HG03565 (cell line): ENCODE measurements around the gene CHCHD5.
"Not testable (repeated sequence)": the region's sequence is repeated elsewhere in the genome, so short reads cannot be mapped to it uniquely, and the experiment has no call there.

Source experiments
- ATAC-seq: cut with Tn5 transposase; IDR thresholded peaks from one replicate; pipeline ENCODE4 v1.9.1; 2021; ENCODE audit warnings: mild to moderate bottlenecking, moderate library complexity; ENCODE audit not compliant: unreplicated experiment

Gene CHCHD5

DNA sequence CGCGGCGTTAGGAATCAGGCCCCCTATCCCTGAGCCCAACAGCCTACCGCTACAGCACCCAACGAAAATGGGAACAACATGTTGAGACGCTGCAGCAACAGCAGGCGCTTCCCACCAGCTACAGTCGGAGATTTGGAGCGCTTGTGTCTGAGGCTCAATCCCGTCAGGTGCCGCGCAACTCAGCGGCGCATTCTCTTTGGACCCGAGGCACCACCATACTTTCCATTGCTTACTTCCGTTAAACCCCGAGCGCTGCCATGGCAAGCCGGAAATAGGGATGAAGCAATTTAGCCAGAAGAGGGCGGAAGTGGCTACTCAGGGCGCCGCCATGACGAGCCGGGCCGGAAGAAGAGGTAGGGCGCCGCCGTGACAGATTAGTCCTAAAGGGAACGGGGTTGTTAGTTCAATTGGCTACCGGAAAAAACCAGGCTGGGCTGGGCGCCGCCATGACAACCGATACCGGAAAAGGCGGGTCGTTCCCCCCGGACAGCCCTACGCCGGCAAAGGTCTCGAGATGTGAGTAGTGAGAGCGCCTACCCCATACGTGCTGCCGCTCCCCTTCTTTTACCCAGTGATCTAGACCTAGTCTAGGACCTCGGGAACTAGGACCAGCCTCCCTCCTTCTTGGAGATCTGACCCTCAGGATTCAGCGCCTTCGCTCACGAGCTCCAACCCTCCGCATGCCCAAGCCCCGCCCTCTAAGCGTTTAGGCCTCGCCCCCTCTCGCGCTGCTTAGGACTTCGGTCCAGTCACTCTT, at the start of gene CHCHD5:
TSS of gene CHCHD5 (plus strand) at position 476 of the 757 bp plus-strand sequence. CDS start at position 515, 39 bp downstream.
- ATAC-seq = peak; percentile 65

DNA sequence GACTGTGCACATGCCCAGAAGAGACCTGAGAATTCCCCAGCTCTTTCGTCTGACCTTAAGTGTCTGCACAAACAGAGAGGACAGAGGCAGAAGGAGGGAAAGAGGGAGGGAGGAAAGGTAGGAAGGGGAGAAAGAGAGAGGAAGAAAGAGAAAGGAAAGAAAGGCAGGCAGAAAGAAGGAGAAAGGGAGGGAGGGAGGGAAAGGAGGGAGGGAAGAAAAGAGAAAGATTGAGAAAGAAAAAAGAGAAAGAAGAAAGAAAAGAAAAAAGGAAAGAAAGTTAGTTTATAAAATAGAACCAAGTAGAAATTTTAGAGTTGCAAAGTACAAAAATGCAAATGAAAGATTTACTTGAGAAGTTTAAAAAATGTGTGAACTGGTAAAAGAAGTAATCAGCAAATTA, 49.6 kb upstream of the CHCHD5 start:
- no peak for ATAC-seq

GRCh38 chr2:112536665-112537064, 47.7 kb upstream of the CHCHD5 start:
- not testable (repeated sequence) for ATAC-seq

DNA sequence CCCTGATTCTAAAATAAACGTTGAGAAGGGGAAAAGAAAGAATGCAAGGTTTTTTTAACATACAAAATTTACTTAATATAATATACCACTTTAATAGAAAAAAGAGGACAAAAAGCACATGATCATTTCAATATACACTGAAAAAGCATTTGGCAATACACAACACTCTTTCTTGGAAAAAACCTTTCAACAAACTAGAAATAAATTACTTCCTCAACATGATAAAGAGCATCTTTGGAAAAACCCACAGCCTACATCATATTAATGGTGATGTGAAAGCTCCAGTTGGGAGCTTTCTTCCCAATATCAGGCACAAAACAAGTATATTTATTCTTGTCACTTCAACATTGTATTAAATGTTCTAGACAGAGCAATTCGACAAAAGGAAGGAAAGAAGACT, 45.1 kb upstream of the CHCHD5 start:
- no peak for ATAC-seq

DNA sequence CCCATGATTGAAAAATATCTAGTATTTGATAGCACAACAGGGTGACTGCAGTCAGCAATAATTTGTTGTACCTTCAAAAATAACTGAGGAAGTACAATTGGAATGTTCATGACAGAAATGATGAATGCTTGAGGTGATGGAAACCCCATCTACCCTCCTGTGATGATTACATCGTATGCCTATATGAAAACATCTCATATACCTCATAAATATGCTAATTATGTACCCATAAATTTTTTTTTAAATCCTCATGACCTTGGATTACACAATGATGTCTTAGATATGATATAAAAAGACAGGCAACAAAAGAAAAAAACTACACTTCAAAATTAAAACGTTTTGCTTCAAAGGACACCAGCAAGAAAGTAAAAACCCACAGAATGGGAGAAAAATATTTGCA, 43.5 kb upstream of the CHCHD5 start:
- no peak for ATAC-seq

GRCh38 chr2:112541315-112542122, 42.9 kb upstream of the CHCHD5 start:
- ATAC-seq = peak; percentile 36

DNA sequence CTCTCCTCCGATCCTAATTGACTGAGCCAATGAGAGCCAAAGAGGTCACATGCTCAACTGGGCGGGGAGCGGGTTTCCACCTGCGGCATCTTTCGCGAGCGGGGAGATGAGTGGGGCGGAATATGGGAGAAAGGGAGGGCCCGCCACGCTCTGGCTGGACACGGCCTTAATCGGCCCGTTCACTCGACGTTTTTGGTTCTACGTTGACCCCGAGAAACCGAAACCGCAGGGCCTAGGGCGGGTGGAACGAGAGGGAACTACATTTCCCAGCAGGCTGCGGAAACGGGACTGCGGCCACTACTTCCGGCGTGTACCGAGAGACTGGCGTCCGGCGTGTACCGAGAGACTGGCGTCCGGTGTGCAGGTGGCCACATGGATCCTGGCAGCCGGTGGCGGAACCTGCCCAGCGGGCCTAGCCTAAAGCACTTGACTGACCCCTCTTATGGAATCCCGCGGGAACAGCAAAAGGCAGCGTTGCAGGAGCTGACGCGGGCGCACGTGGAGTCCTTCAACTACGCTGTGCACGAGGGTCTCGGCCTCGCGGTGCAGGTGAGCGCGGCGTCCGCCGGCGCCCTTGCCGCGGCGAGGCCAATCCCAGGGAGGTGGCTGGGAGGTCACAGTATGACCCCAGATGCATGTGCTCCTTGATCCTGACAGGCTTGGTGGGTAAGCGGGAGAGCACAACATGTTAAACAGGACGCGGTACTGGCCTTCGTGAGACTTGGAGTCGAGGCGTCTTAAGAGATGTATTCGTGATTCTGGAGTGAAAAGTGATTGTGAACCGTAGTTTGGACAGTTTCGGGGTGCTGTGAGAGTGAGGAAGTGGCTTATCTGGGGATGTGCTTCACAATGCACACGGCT, 42.1 kb upstream of the CHCHD5 start, which contains the start of gene POLR1B:
TSS of gene POLR1B (plus strand) at position 343 of the 861 bp plus-strand sequence. CDS start at position 373, 30 bp downstream.
- ATAC-seq = peak; percentile 45

DNA sequence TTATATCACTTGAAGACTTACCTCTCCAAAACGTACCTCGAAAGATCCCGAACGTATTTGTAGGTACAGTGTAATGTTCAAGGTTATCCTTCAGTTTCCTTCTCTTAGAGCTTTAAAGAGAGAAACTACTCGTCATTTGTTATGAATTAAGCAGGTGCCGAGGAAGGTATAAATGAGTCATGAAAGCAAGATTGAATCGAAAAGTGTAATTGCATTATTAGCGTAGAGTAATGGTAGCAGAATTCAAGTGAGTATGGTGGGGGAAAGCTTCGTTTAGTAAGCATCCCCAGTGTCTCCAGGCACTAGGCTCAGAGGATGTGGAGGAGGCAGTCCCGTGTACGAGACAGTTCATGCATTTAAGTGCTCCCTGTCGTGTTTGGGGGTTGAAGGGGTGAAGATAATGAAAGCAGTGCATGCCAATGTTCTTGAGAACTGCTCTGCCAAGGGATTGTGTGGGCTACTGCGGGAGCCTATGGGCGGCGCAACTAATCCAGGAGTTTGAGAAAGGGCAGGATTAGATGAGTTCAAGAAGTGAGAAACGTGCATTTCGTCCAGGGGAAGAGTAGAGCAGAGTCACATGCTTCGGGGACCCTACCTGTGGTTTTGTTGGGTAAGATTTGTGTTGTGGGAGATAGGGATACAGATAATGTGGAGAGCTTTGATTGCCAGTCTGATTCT, 41.3 kb upstream of the CHCHD5 start:
- ATAC-seq = no peak

DNA sequence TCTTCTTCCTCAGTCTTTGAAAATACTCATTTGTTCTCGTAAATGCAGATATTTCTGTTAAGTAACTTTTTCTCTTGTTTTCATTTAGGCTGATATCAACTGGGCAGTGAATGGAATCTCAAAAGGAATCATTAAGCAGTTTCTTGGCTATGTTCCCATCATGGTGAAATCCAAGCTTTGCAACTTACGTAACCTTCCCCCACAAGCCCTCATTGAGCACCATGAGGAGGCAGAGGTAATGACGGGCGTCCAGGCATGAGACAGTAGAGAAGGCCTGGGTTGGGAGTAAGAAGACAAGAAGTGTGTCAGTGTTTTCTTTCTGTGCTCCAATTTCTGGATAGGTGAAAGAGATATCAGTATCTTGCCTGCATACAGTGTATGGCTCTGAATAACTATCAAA, 37.1 kb upstream of the CHCHD5 start:
- no peak for ATAC-seq

DNA sequence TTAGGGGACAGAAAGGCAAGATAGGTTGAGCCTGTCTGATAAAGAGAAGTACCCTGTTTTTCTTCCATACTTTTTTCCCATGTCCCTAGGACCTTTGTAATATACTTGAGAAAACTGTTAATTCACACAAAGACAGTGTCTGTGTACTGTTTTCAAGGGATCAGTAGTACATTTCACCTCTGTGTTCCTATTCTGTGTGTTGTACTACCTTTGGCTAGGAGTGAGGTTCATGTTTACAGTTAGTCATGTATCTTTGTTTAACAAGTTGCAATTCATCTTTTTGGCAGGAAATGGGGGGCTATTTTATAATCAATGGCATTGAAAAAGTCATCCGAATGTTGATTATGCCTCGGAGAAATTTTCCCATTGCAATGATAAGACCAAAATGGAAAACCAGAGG, 35.4 kb upstream of the CHCHD5 start:
- ATAC-seq = no peak

DNA sequence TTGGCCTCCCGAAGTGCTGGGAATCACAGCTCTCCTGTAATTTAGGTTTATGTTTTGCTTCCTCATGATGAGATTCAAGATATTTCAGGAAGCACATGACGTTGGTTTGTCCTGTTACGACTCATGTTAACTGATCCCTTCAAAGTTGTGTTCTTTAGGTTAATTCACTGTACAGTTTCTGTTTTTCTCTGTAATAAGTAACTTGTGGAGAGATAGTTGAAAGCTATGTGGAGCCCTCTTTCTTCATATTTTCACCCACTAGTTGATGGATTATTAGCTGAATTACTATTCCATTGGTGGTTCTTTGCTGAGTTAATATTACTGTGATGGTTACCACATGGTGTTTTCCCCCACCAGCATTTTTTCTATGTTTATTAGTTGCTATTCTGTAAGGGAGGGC, 18.3 kb upstream of the CHCHD5 start:
- no peak for ATAC-seq

DNA sequence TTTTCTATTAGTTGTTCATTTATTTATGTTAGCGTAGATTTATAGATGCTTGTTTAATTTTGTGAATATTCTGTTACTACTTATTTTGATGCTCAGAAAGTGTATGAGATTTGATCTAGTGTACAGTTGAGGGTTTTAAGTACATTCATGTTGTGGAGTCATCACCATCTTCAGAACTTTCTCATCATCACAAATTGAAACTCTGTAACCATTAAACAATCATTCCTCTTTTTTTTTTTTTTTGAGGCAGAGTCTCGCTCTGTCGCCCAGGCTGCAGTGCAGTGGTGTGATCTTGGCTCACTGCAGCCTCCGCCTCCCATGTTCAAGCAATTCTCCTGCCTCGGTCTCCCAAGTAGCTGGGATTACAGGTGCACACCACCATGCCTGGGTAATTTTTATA, 17.9 kb upstream of the CHCHD5 start:
- ATAC-seq = not testable (repeated sequence)

DNA sequence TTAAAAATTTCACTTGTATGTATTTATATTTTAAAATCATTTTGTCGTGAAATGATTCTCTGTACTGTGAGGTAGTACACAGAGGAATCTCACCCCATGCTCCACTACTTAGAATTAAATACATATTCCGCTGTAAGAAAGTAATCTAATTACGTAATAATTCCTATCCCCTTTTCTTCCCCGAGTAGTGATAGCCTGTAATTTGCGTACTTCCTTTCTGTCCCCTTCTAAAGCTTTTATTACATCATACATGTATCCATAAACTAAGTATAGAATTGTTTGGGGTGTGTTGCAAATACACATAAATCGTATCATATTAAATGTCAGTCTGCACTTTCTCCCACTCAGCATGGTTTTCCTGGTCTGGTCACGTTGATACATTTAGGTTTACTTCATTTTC, 12.4 kb upstream of the CHCHD5 start:
- no peak for ATAC-seq

GRCh38 chr2:112577756-112578155, 6.7 kb upstream of the CHCHD5 start:
- no peak for ATAC-seq

GRCh38 chr2:112579241-112579640, 5.2 kb upstream of the CHCHD5 start:
- ATAC-seq = no peak

- no peak for ATAC-seq
Measured at GRCh38 chr2:112580084-112580483, 4.3 kb upstream of the CHCHD5 start.

DNA sequence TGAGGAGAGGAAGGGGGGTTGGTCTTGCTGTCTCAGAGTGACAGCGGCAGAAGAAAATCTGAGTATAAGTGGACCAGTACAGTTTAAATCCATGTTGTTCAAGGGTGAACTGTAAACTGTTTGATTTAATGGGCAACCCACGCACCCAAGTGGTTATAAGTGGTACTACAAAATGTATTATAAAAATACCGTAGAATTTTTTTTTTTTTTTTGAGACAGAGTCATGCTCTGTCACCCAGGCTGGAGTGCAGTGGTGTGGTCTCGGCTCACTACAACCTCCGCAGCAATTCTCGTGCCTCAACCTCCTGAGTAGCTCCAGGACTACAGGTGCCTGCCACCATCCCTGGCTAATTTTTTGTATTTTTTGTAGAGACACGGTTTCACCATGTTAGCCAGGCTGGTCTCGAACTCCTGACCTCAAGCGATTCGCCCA, 2.1 kb upstream of the CHCHD5 start:
- no peak for ATAC-seq

GRCh38 chr2:112583497-112584133, 794 bp upstream of the CHCHD5 start:
- ATAC-seq = no peak

GRCh38 chr2:112584891-112585250, 462 bp downstream of the CHCHD5 start:
- ATAC-seq = no peak

DNA sequence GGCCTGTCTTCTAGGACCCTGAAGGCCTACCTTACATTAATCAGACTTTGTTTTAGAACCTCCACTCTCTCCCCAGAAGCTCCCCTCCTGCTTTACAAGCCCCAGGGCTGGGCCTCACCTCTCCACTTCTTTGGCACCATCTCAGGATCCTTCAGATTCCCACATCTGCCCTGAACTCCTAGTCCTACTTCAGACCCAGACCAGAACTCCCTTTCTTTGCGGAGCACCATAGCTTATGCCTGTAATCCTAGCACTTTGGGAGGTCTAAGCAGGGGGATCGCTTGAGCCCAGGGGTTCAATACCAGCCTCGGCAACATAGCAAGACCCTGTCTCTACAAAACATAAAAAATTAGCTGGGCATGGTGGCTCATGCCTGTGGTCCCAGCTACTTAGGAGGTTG, 991 bp downstream of the CHCHD5 start:
- ATAC-seq = no peak
